ENCODE measurements around the gene RGS12.

RGS12 gene

GRCh38 chr4:3254302-3255131 is 38.3 kb upstream of the RGS12 start:
- DNase-seq (ENCODE audit: low spot score) = no peak

DNA sequence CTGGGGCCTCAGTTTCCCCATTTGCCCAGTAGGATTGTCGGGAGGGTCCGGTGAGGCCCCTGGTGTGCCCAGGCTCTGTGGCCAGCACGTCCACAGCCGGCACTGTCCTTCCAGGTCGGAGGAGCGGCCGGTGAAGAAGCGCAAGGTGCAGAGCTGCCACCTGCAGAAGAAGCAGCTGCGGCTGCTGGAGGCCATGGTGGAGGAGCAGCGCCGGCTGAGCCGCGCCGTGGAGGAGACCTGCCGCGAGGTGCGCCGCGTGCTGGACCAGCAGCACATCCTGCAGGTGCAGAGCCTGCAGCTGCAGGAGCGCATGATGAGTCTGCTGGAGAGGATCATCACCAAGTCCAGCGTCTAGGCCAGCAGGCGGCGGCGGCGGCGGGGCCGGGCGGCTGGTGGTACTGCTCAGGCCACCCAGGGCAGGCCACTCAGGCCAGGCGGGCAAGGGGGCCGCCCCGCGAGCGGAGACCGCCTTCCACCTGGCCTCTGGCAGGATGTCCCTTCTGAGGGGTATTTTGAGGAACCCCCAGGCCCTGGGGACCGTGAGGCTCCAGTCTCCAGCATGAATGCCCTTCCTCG is 37.1 kb upstream of the RGS12 start:
- no peak for DNase-seq (ENCODE audit: low spot score)

DNA sequence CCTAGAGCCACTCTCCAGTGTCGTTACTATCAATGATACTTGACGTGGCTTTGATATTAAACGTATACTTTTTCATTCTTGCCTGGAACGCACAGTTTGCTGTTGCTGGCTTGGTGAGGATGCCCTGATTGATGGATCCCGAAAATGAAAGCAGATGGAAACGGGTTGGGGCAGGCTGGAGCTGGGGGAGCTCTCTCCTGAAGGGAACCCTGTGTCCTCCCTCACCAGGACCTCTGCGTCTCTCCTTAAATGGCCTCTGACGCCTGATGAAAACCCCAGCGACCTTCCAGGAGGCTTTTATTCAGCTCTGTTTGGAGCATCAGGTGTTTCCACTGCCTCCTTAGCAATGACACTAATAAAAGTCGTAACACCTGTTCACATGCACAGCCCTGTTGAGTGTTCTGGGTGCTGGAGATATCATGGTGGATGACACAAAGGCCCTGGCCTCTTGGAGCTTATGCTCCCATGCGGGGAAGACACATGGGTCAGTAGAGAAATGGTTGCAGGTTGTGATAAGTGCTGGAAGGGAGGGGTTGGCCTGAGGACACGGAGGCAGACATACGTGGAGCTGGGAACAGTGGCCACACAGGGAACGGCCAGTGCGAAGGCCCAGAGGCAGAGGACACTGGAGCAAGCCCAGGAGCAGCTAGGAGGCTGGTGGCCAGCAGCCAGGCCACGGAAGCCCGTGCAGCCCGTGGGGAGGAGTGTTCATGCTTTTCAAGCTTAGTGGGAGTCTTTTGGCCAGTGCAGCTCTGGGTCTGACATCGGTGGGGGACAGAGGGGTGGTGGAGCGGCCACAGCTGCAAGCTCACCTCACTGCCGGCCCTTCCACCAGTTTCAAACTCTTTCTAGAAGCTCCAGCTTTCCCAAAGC is 36.4 kb upstream of the RGS12 start:
- DNase-seq (ENCODE audit: low spot score) = no peak

GRCh38 chr4:3257103-3257555 is 35.7 kb upstream of the RGS12 start:
- no peak for DNase-seq (ENCODE audit: low spot score)

DNA sequence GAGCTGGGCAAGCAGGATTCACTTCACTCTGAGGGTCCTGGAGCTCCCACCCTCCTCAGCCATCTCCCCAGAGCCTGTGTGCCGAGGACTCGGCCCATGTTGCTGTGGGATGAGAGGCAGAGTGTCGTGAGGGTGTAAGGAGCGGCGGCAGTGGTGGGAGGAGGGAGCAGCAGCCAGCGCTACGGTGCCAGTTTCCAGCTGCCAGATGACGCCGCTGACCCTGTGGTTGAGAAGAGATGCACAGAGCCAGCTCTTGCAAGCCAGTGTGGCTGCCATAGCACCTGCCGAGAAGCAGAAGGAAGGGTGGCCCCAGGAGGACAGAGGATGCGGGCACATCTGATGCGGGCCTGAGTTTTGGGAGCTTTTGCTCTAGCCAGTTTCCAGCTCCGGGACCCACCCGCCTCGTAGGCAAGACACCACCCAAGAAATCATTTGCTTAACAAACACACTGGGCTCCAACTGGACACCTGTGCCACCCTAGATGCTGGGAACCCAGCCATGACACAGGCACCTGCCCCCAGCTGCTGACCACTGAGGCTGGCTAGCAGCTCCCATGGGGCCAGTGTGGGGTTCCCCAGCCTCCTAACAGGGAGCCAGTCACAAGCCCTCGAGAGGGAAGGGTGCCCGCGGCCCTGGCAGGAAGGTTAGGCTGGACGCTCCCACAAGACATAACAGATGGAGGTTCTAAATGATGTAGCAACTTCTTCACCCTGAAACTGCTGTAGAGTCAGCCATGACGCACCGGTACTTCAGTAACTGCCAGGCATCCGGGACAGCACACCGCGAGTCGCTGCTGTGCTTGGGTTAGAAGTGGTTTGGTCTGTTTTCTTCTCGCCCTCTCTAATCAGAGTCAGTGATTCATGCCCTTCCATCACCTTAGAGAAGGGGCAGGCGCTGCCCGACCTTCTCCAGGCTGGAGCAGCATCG is 35.0 kb upstream of the RGS12 start:
- DNase-seq (ENCODE audit: low spot score) = no peak

GRCh38 chr4:3261411-3262207 is 31.2 kb upstream of the RGS12 start:
- DNase-seq (ENCODE audit: low spot score) = no peak

DNA sequence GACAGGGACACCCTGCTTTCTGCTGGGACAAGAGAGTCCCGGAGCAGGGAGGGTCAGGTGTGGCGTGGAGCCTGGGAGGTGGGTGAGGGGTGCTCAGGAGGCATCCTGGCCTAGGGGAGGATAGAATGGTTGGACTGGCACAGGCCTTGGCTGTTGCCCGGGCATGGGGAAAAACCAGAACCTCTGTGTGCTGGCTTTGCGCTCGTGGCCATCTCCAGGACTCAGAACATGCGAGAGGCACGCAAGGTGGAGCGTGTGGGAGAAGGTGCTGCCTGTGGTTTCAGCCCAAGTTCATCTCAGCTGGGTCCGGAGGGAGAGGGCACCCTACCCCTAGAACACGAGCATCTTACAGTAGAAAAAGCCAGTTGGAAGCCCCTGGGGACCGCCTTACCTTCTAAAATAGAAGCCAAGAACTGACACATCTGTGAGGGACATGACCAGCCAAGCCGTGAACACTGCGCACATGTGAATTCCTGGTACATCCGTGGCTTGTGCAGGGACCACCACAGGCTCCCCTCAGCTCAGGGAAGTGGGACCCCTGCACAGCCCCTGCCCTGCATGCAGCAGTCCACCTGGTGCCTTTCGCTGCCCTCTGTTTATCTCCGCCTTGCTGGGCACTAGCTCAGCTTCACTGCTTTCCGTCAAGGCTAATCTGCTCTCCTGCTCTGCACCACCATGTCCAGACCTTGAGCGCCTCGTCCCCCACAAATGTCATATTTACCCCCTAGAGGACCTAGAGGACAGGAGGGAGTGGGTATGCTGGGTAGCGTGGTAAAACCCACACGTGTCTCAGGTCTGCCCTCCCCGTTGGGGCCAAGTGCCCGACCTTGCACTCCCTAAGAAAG is 30.4 kb upstream of the RGS12 start:
- no peak for DNase-seq (ENCODE audit: low spot score)

DNA sequence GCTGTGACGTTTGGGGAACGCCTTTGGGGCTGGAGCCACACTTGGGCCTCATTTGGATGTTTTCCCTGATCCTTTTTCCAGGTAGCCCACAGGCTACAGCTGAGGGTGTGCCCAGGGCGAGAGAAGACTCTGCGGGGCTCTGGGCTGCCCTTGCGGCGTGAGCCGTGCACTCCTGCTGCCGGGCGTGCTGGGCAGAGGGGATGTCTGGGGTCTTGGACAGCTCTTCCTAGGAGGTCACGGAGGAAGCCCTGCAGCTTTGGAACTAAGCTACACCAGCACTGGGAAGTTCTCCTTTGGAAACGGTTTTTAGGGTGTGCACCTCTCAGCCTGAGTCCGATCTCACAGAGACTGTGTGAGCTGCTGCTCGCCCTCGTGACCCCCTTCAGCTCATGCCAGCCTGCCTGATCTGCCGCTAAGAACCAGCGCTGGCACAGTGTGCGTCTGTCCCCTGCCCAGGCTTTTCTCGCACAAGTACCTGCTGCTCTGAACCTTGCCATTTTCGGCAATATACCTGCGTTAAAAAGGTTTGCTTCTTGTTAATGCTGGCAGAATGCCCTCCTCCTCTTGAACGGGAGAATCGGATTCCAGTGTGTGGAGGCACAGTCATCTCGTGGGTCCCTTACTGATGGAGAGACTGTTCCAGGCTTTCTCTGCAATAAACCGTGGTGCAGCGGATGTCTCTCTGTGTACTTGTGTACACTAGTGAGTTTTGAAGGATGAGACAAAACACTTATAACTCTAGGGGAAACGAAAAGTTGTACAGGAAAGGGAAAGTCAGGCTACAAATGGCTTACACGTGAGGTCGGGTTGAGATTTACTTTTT is 29.6 kb upstream of the RGS12 start:
- DNase-seq (ENCODE audit: low spot score) = no peak

- no peak for DNase-seq (ENCODE audit: low spot score)
Measured at GRCh38 chr4:3263876-3264193, 29.0 kb upstream of the RGS12 start.

GRCh38 chr4:3266076-3266475 is 26.7 kb upstream of the RGS12 start:
- no peak for DNase-seq (ENCODE audit: low spot score)

GRCh38 chr4:3267576-3268394 is 25.0 kb upstream of the RGS12 start:
- DNase-seq (ENCODE audit: low spot score) = no peak

- no peak for DNase-seq (ENCODE audit: low spot score)
Measured at GRCh38 chr4:3268395-3269104, 24.3 kb upstream of the RGS12 start.

GRCh38 chr4:3269105-3269927 is 23.5 kb upstream of the RGS12 start:
- no peak for DNase-seq (ENCODE audit: low spot score)

DNA sequence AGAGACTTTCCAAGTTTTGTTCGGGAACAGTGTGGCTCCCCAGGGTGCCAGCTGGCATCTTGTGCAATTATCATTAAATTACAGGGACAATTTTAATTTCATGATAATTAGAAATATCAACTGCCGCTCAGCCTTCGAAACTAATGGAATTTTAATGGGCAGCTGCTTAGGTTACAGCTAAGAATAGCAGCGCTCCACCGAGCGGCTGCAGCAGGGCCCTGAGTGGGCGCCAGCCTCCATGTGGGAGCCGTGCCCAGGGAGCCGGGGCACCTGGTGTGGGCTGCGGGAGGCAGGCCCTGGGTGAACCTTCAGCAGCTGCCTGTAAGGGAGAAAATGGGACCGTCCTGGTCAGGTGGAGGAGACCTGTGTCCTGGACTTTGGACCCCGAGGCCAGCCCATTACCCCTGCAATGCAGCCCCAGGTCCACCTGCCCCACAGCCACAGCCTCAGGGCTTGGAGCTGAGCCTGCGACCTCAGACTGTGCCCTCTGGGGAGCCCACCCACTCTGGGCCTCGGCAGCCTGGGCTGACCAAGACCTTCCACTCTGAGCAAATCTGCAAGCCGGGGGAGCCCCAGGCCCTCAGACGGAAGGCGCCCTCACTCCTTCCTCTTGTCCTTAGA is 22.7 kb upstream of the RGS12 start:
- no peak for DNase-seq (ENCODE audit: low spot score)

GRCh38 chr4:3271131-3271530 is 21.7 kb upstream of the RGS12 start:
- no peak for DNase-seq (ENCODE audit: low spot score)

- DNase-seq (ENCODE audit: low spot score) = peak; percentile 60
Measured at GRCh38 chr4:3276986-3277385, 15.8 kb upstream of the RGS12 start.
